HFF-Myc (cell line): ENCODE measurements around the gene APBA3.

ENCODE experiments used
- DNase-seq: peaks from one replicate; pipeline ENCODE4 v3.0.0-alpha.2; 2011; ENCODE audit warnings: low read depth; ENCODE audit errors: extremely low read depth
- H3K4me3 ChIP-seq: replicated peaks from 2 replicates; pipeline ENCODE4 v1.5.1; 2011; ENCODE audit warnings: low read depth, mild to moderate bottlenecking, control low read depth, low read length
- CTCF ChIP-seq: IDR thresholded peaks from 2 replicates; pipeline ENCODE4 v1.5.1; 2012; ENCODE audit warnings: mild to moderate bottlenecking, low read depth, low read length, control low read depth; ENCODE audit errors: missing control alignments

The APBA3 gene

GRCh38 chr19:3719868-3720267 lies 41.6 kb downstream of the APBA3 start:
- H3K4me3 ChIP-seq: no peak overlapping the region
- no peak for DNase-seq
- TF ChIP-seq CTCF: no peak

- TF ChIP-seq CTCF: no peak
- no peak overlapping the region for H3K4me3 ChIP-seq
- DNase-seq: no peak
These were observed 45.3 kb downstream of the APBA3 start for GRCh38 chr19:3716147-3716668.

GRCh38 chr19:3712663-3713611 lies 48.6 kb downstream of the APBA3 start:
- DNase-seq: no peak
- TF ChIP-seq CTCF: no peak

GRCh38 chr19:3710265-3710812 lies 51.2 kb downstream of the APBA3 start:
- DNase-seq: no peak
- H3K4me3 ChIP-seq: no peak overlapping the region
- no peak for TF ChIP-seq CTCF

More at GRCh38 chr19:3712663-3713611, 48.6 kb downstream of the APBA3 start:
- no peak overlapping the region for H3K4me3 ChIP-seq

GRCh38 chr19:3708207-3708931 lies 53.1 kb downstream of the APBA3 start, which contains the start of gene TJP3:
Gene TJP3, plus strand, starts transcription at chr19:3708384. Its CDS starts 20,049 bp downstream, at chr19:3728433.
- no peak for DNase-seq
- TF ChIP-seq CTCF: no peak
- H3K4me3 ChIP-seq: no peak within 1 kb of the TSS

DNA sequence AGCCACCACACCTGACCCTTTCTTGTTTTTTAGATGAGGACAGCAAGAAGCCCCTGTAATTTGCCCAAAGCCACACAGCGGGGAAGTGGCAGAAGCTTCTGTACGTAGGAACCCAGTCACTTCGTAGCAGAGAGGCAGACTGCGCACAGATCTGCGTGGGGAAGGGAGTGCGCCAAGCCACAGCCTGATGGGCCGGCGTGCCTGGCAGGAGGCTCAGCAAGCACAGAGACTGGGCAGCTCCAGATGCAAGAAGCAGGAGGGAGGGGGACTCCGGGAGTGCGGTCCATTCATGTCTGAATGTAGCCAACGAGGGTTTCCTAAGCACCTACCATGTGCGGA lies 53.7 kb downstream of the APBA3 start:
- H3K4me3 ChIP-seq: no peak overlapping the region
- TF ChIP-seq CTCF: no peak
- no peak for DNase-seq
